ENCODE measurements around the gene XPC. TPM values are rescaled to one million over a fixed set of nuclear protein-coding genes. Genes with fewer than 3 reads are reported as not detected.

The XPC gene
- polyA plus RNA-seq, 1 of the 3 experiments (the other 2 are of a cell fraction) = 50.0 TPM

DNA sequence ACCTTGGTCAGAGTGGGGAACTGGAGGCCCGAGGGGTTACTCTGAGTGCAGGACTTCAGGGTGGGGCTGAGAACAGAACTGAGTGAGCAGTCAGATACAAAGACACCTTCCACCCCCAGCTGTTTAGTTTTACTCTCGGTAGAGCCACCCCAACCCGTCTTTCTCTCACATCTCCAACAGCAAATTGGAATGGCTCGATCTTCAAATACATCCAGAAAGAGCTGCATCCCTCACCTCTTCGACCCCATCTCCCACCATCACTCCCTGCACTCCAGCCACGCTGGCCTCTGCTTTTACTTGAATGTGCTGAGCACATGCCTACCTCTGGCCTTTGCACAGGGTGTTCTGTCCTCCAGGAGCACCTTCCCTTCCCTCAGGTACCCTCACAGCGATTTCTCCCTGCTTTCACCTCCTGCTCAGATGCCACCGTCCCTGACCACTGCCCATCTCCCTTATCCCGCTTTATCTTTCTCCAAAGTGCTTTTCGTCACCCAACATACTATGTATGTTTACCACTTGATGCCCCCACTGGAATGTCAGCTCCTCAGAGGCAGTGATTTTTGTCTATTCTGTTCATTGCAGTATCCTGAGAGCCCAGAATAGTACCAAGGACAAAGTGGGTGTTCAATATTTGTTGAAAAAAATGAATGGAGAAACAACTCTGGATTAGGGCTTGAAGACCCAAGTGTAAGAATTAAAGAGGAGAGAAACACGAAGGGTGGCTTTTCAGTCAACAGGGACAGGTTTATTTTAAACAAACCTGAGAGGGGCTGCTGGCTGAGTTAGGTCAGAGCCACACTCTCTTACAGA, 58.1 kb downstream of the XPC start:
- 91% methylated on average over 11 of the region's 11 CpGs for WGBS (ENCODE audit: low lambda C conversion rate)
- ChIA-PET POLR2A (no interaction called here), CTCF (interaction anchor here (4.0 kb wide), 1 partner anchor 224 kb away, joined by 18 read pairs; no protein-coding TSS in a partner anchor)
- Histone ChIP-seq H3K4me3 (ENCODE audit: low read depth in 2 of 2, low read length in 1 of 2) (no peak overlapping the region), H3K9me2 (no peaks in the 10 kb centered on the region), H2AFZ (ENCODE audit: low read depth) (no peak overlapping the region), H3K4me2 (no peak overlapping the region), H3F3A (replicated peaks; ENCODE audit: insufficient read depth) (peaks cover 1% of the 10 kb centered on the region), H3K4me1 (ENCODE audit: control insufficient read depth in 1 of 2, insufficient read depth in 2 of 2, low read depth in 1 of 2, low read length in 1 of 2) (peaks cover 6 to 18% of the 10 kb centered on the region in 2 experiments; a peak in 3 of 4 replicates), H3K27me3 (ENCODE audit: insufficient read depth) (no peaks in the 10 kb centered on the region), H3K79me2 (ENCODE audit: insufficient read depth) (peaks cover 30% of the 10 kb centered on the region), H3K27ac (ENCODE audit: low read depth in 2 of 2, low read length in 1 of 2) (no peak overlapping the region), H3K9me3 (no peaks in the 10 kb centered on the region), H4K20me1 (ENCODE audit: insufficient read depth) (no peaks in the 10 kb centered on the region), H3K9ac (no peak overlapping the region), H3K36me3 (replicated peaks in 1 of 2; ENCODE audit: control insufficient read depth in 1 of 2, insufficient read depth in 2 of 2, low read length in 1 of 2) (peaks cover 17 to 30% of the 10 kb centered on the region in 2 experiments)
- no peak for DNase-seq
- TF ChIP-seq FOXM1 (IDR thresholded peaks at IDR 0.05; ENCODE audit: low read depth) = no peak
- TF ChIP-seq, protein P1, sequence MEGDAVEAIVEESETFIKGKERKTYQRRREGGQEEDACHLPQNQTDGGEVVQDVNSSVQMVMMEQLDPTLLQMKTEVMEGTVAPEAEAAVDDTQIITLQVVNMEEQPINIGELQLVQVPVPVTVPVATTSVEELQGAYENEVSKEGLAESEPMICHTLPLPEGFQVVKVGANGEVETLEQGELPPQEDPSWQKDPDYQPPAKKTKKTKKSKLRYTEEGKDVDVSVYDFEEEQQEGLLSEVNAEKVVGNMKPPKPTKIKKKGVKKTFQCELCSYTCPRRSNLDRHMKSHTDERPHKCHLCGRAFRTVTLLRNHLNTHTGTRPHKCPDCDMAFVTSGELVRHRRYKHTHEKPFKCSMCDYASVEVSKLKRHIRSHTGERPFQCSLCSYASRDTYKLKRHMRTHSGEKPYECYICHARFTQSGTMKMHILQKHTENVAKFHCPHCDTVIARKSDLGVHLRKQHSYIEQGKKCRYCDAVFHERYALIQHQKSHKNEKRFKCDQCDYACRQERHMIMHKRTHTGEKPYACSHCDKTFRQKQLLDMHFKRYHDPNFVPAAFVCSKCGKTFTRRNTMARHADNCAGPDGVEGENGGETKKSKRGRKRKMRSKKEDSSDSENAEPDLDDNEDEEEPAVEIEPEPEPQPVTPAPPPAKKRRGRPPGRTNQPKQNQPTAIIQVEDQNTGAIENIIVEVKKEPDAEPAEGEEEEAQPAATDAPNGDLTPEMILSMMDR (IDR thresholded peaks at IDR 0.05) = no peak
- TF ChIP-seq, protein P2, sequence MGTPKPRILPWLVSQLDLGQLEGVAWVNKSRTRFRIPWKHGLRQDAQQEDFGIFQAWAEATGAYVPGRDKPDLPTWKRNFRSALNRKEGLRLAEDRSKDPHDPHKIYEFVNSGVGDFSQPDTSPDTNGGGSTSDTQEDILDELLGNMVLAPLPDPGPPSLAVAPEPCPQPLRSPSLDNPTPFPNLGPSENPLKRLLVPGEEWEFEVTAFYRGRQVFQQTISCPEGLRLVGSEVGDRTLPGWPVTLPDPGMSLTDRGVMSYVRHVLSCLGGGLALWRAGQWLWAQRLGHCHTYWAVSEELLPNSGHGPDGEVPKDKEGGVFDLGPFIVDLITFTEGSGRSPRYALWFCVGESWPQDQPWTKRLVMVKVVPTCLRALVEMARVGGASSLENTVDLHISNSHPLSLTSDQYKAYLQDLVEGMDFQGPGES (IDR thresholded peaks at IDR 0.05; ENCODE audit: low read depth, low read length) = no peak
- TF ChIP-seq YY1 (IDR thresholded peaks at IDR 0.05; ENCODE audit: low read depth) = no peak
- TF ChIP-seq, protein P3, sequence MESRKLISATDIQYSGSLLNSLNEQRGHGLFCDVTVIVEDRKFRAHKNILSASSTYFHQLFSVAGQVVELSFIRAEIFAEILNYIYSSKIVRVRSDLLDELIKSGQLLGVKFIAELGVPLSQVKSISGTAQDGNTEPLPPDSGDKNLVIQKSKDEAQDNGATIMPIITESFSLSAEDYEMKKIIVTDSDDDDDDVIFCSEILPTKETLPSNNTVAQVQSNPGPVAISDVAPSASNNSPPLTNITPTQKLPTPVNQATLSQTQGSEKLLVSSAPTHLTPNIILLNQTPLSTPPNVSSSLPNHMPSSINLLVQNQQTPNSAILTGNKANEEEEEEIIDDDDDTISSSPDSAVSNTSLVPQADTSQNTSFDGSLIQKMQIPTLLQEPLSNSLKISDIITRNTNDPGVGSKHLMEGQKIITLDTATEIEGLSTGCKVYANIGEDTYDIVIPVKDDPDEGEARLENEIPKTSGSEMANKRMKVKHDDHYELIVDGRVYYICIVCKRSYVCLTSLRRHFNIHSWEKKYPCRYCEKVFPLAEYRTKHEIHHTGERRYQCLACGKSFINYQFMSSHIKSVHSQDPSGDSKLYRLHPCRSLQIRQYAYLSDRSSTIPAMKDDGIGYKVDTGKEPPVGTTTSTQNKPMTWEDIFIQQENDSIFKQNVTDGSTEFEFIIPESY (IDR thresholded peaks at IDR 0.05; ENCODE audit: borderline replicate concordance, low read depth) = no peak
- no peak for TF ChIP-seq SMC3 (IDR thresholded peaks at IDR 0.05; ENCODE audit: low read depth, low read length)
- TF ChIP-seq CHD2 (IDR thresholded peaks at IDR 0.05; ENCODE audit: low read length, partially characterized antibody) = no peak
- TF ChIP-seq SIN3A (IDR thresholded peaks at IDR 0.05; ENCODE audit: borderline replicate concordance, low read depth, low read length) = no peak
- TF ChIP-seq NRF1 (IDR thresholded peaks at IDR 0.05; ENCODE audit: low read depth, low read length) = no peak
- no peak for TF ChIP-seq GATA2 (CRISPR knock-in tag; IDR thresholded peaks at IDR 0.05)
- TF ChIP-seq EZH2phosphoT487 (IDR thresholded peaks at IDR 0.05; ENCODE audit: borderline replicate concordance, low read depth) = no peak

Measured in SK-N-SH (cell line).